ENCODE results near the gene RPRML. TPM values are rescaled to one million over a fixed set of nuclear protein-coding genes. Genes with fewer than 3 reads are reported as not detected.
"Not testable (repeated sequence)": the region's sequence is repeated elsewhere in the genome, so short reads cannot be mapped to it uniquely, and the experiment has no call there.

Gene RPRML
- total RNA-seq, 2 donors from 2014 or later, result 2.2 TPM; not detected in 1

- no peaks in the 10 kb centered on the region for H3K36me3 ChIP-seq
Measured at GRCh38 chr17:47004906-47005305, 25.9 kb upstream of the RPRML start.

GRCh38 chr17:47003864-47004263, 24.8 kb upstream of the RPRML start:
- 94% methylated on average over 5 of the region's 5 CpGs for WGBS
- intact Hi-C loops (cut with DNase I), result loop anchor here (5.0 kb wide), 1 partner anchor 62 kb away; no protein-coding TSS in a partner anchor

More at GRCh38 chr17:47004906-47005305, 25.9 kb upstream of the RPRML start:
- Histone ChIP-seq H3K9me3 (no peaks in the 10 kb centered on the region), H3K27me3 (replicated peaks; ENCODE audit: insufficient read depth) (no peaks in the 10 kb centered on the region), H3K4me3 (no peak overlapping the region), H3K27ac (no peak overlapping the region), H3K4me1 (replicated peaks) (no peaks in the 10 kb centered on the region)
- 79% methylated on average over 1 of the region's 1 CpG for WGBS
- intact Hi-C loops (cut with DNase I), result loop anchor here (5.0 kb wide), 1 partner anchor 63 kb away; no protein-coding TSS in a partner anchor
- DNase-seq (ENCODE audit: low spot score), result no peak
- no peak for TF ChIP-seq POLR2AphosphoS5 (IDR thresholded peaks at IDR 0.05)
- no peak for TF ChIP-seq POLR2A (IDR thresholded peaks at IDR 0.05)
- TF ChIP-seq CTCF (IDR thresholded peaks at IDR 0.05), result no peak

GRCh38 chr17:46995841-46996571, 17.0 kb upstream of the RPRML start:
- Histone ChIP-seq H3K27ac (no peak overlapping the region), H3K4me1 (replicated peaks) (no peaks in the 10 kb centered on the region), H3K9me3 (no peaks in the 10 kb centered on the region), H3K27me3 (replicated peaks; ENCODE audit: insufficient read depth) (no peaks in the 10 kb centered on the region), H3K36me3 (no peaks in the 10 kb centered on the region), H3K4me3 (no peak overlapping the region)
- no peak for TF ChIP-seq POLR2AphosphoS5 (IDR thresholded peaks at IDR 0.05)
- TF ChIP-seq CTCF (IDR thresholded peaks at IDR 0.05), result no peak
- no peak for TF ChIP-seq POLR2A (IDR thresholded peaks at IDR 0.05)
- intact Hi-C loops (cut with DNase I), result no loop called here
- WGBS, result 69% methylated on average over 3 of the region's 4 CpGs
- DNase-seq (ENCODE audit: low spot score), result no peak

More at GRCh38 chr17:47003864-47004263, 24.8 kb upstream of the RPRML start:
- not testable (repeated sequence) for H3K9me3 ChIP-seq; H3K36me3 ChIP-seq; H3K4me3 ChIP-seq; H3K4me1 ChIP-seq (replicated peaks); DNase-seq (ENCODE audit: low spot score); H3K27me3 ChIP-seq (replicated peaks; ENCODE audit: insufficient read depth); H3K27ac ChIP-seq

- Histone ChIP-seq H3K4me3 (no peak overlapping the region), H3K27ac (no peak overlapping the region), H3K27me3 (replicated peaks; ENCODE audit: insufficient read depth) (no peaks in the 10 kb centered on the region), H3K36me3 (no peaks in the 10 kb centered on the region), H3K4me1 (replicated peaks) (no peaks in the 10 kb centered on the region), H3K9me3 (no peaks in the 10 kb centered on the region)
- intact Hi-C loops (cut with DNase I), result no loop called here
- no peak for DNase-seq (ENCODE audit: low spot score)
- 85% methylated on average over 2 of the region's 2 CpGs for WGBS
- no peak for TF ChIP-seq POLR2AphosphoS5 (IDR thresholded peaks at IDR 0.05)
- no peak for TF ChIP-seq CTCF (IDR thresholded peaks at IDR 0.05)
- no peak for TF ChIP-seq POLR2A (IDR thresholded peaks at IDR 0.05)
Measured at GRCh38 chr17:46994993-46995392, 15.9 kb upstream of the RPRML start.

- Histone ChIP-seq H3K4me3 (no peak overlapping the region), H3K9me3 (no peaks in the 10 kb centered on the region), H3K36me3 (no peaks in the 10 kb centered on the region), H3K27me3 (replicated peaks; ENCODE audit: insufficient read depth) (no peaks in the 10 kb centered on the region), H3K27ac (no peak overlapping the region), H3K4me1 (replicated peaks) (no peaks in the 10 kb centered on the region)
- WGBS, result 57% methylated on average over 1 of the region's 1 CpG
- no peak for TF ChIP-seq POLR2A (IDR thresholded peaks at IDR 0.05)
- no peak for TF ChIP-seq POLR2AphosphoS5 (IDR thresholded peaks at IDR 0.05)
- TF ChIP-seq CTCF (IDR thresholded peaks at IDR 0.05), result no peak
- DNase-seq (ENCODE audit: low spot score), result no peak
- intact Hi-C loops (cut with DNase I), result no loop called here
Measured at GRCh38 chr17:46991617-46992016, 12.6 kb upstream of the RPRML start.
